T-cell (primary cell): ENCODE measurements around the gene SH3RF3. TPM values are rescaled to one million over a fixed set of nuclear protein-coding genes. Genes with fewer than 3 reads are reported as not detected.

Experiments
- ATAC-seq, 4 experiments: fragments of 200-7000 bp in 3 of 4; fragments of 150-1000 bp in 1 of 4; cut with Tn5 transposase; replicated peaks in 1 of 4; 1 replicate in 3 of 4; 2 replicates in 1 of 4; pipeline ENCODE4 v1.10.0; 2021; ENCODE audit warnings: moderate library complexity in 3 of 4, mild to moderate bottlenecking in 2 of 4, moderate number of reproducible peaks in 1 of 4
- CTCF ChIA-PET, 2 donors: fragments of 300-600 bp; sonication (Branson Sonifier 250); formaldehyde crosslinking; loops; one replicate each; lab custom pipeline; 2022; ENCODE audit warnings: antibody characterized with exemption in 2 of 2; lab: Charles Lee
- POLR2A ChIA-PET, 2 donors: fragments of 300-600 bp; sonication (Branson Sonifier 250); formaldehyde crosslinking; loops; one replicate each; lab custom pipeline; 2022; ENCODE audit warnings: antibody characterized with exemption in 2 of 2; lab: Charles Lee
- DNase-seq, 35 experiments: peaks; one replicate each; pipeline versions ENCODE4 v3.0.0 to v3.0.0-alpha.2; 2013 to 2023
- H3K27ac ChIP-seq: one replicate; pipeline ENCODE4 v1.5.1; 2013; ENCODE audit warnings: low read length
- H3K27me3 ChIP-seq, 2 experiments: replicated peaks in 1 of 2; 1 replicate in 1 of 2; 2 replicates in 1 of 2; pipeline versions ENCODE4 v1.6.1 to v1.7.0; 2013; ENCODE audit warnings: low read length in 1 of 2, mixed read lengths in 1 of 2; ENCODE audit not compliant: control insufficient read depth in 2 of 2, insufficient read depth in 2 of 2; ENCODE audit errors: extremely low read depth in 1 of 2
- H3K36me3 ChIP-seq, 2 donors: 1 replicate in 1 of 2; 2 replicates in 1 of 2; pipeline versions ENCODE4 v1.6.1 to v1.7.0; 2013; ENCODE audit warnings: low read length in 1 of 2; ENCODE audit not compliant: control insufficient read depth in 2 of 2, insufficient read depth in 1 of 2; ENCODE audit errors: extremely low read depth in 1 of 2
- H3K4me1 ChIP-seq, 2 experiments: 1 replicate in 1 of 2; 2 replicates in 1 of 2; pipeline versions ENCODE4 v1.6.1 to v1.7.0; 2013; ENCODE audit warnings: low read length in 2 of 2, mixed read lengths in 1 of 2; ENCODE audit not compliant: insufficient read depth in 2 of 2, control insufficient read depth in 1 of 2; ENCODE audit errors: extremely low read depth in 1 of 2
- H3K4me3 ChIP-seq, 2 donors: 1 replicate in 1 of 2; 2 replicates in 1 of 2; pipeline versions ENCODE4 v1.5.1 to v1.7.0; 2013; ENCODE audit warnings: mild to moderate bottlenecking in 2 of 2, low read length in 1 of 2, moderate library complexity in 1 of 2; ENCODE audit not compliant: control insufficient read depth in 1 of 2; ENCODE audit errors: extremely low read depth in 1 of 2
- H3K9me3 ChIP-seq: 2 replicates; pipeline ENCODE4 v1.7.0; 2013
- H3K27ac Mint-ChIP-seq, 2 donors: one replicate each; pipeline ENCODE4 v1.8.0; 2020 to 2021; ENCODE audit warnings: mild to moderate bottlenecking in 2 of 2, mixed read lengths in 2 of 2
- H3K27me3 Mint-ChIP-seq, 2 donors: one replicate each; pipeline ENCODE4 v1.8.0; 2021 to 2022; ENCODE audit warnings: mixed read lengths in 2 of 2
- H3K36me3 Mint-ChIP-seq: one replicate; pipeline ENCODE4 v1.8.0; 2021; ENCODE audit warnings: mixed read lengths
- H3K4me1 Mint-ChIP-seq, 3 donors: one replicate each; pipeline ENCODE4 v1.8.0; 2020 to 2022; ENCODE audit warnings: mixed read lengths in 3 of 3, mild to moderate bottlenecking in 1 of 3
- H3K4me3 Mint-ChIP-seq, 3 donors: one replicate each; pipeline ENCODE4 v1.8.0; 2020 to 2022; ENCODE audit warnings: mild to moderate bottlenecking in 3 of 3, mixed read lengths in 3 of 3, moderate library complexity in 3 of 3
- H3K9me3 Mint-ChIP-seq, 3 donors: one replicate each; pipeline ENCODE4 v1.8.0; 2020 to 2022; ENCODE audit warnings: mixed read lengths in 3 of 3
- WGBS: methylation state at CpG from one replicate; pipeline ENCODE4 v1.1.5; 2013; ENCODE audit warnings: missing lambda C conversion rate; ENCODE audit not compliant: insufficient coverage; 5-methylcytosine and 5-hydroxymethylcytosine counted together
- total RNA-seq, 35 experiments: library from RNA in 6 of 35; stranded (reverse) in 6 of 35; fragments of 120-200 nt in 1 of 35; gene quantifications; one replicate each; pipeline versions ENCODE4 v1.2.1 to v1.2.4 and lab custom pipeline; 2013 to 2026

SH3RF3 gene
- total RNA-seq, 5 donors from 2014 or later (not counting 1 experiment from before 2014, with no cell fraction given): 1.8 to 4.6 (median 3.6) TPM

DNA sequence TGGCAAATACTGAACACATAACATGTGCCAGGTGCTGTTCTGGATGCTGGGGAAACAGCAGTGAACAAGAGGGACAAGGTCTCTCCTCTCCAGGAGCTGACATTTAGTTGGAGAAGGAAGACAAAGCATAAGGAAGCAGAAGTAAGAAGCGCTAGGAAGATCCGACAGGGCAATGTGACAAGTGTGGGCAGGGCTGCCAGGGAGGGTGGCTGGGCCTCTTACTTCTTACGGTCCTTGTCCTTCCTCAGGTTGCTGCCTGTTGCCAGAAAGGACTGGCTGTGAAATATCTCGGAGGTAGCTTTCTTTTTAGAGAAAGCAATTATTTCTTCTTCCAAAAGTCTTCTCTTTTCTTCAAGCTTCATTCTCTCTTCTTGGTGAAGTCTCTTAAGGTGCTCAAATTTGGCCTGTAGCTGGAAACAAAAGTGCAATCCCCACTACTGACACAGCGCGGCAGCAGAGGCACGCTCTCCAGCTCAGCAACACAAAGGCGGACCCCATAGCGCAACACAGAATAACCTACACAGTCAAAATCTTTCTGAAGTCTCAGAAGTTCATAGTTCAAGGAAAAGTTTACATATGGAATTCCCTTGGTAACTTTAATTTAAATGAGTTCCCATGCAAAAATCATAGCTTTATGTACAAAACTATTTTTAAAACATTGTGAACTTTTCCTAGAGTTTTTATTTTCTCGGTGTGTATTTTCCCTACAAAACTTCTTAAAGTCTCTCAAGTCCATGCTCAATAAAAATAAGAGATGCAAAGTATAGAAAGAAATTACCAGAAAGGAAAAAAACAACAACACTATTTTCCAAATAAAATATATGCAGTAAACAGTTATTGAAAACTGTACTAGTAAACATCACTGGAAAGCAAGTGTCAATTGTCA is 417.1 kb downstream of the SH3RF3 start:
- Histone ChIP-seq H3K27me3 (peaks cover 0 to 2% of the 10 kb centered on the region in 2 experiments), H3K4me3 (no peak overlapping the region), H3K9me3 (no peaks in the 10 kb centered on the region), H3K27ac (no peak overlapping the region), H3K36me3 (no peaks in the 10 kb centered on the region), H3K4me1 (no peaks in the 10 kb centered on the region)
- ChIA-PET CTCF (interaction anchor here (0.6 to 1.8 kb wide), 12 partner anchors 10 to 1096 kb away, joined by 3 to 9 read pairs (median 4); no protein-coding TSS in a partner anchor), POLR2A (interaction anchor here in 1 of 2 donors (0.5 kb wide), 1 partner anchor 33 kb away, joined by 7 read pairs; no protein-coding TSS in a partner anchor)
- no peak overlapping the region for H3K27ac Mint-ChIP-seq
- no peaks in the 10 kb centered on the region for H3K9me3 Mint-ChIP-seq
- ATAC-seq (peak; percentile 65 to 90 (median 75)), DNase-seq (peak in 33 of 35 experiments; percentile 9 to 68 (median 41))
- no peaks in the 10 kb centered on the region for H3K4me1 Mint-ChIP-seq
- H3K4me3 Mint-ChIP-seq: no peak overlapping the region
- H3K27me3 Mint-ChIP-seq: peaks cover 0 to 1% of the 10 kb centered on the region in 2 donors
- 94% methylated on average over 2 of the region's 10 CpGs for WGBS
- no peaks in the 10 kb centered on the region for H3K36me3 Mint-ChIP-seq

DNA sequence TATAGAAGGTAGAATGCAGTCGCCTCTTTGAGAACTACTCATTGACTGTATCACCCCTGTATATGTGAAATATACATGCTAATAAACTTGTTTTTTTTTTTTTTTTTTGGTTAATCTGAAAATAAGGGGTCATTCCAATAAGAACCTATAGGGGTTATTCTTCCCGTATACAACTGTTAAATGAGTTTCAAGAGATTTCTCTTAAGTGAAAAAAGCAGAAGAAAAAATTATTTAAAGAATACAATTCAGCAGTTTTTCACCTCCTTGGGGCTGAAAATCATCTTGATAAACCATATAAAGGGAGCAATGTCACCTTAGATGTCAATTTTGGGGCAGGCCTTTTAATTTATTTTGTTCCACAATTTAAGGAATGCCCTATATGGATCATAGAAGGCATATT is 418.3 kb downstream of the SH3RF3 start:
- H3K9me3 ChIP-seq: no peaks in the 10 kb centered on the region
- Mint-ChIP-seq H3K27ac (no peak overlapping the region), H3K4me3 (no peak overlapping the region), H3K4me1 (no peaks in the 10 kb centered on the region), H3K9me3 (no peaks in the 10 kb centered on the region), H3K27me3 (peaks cover 0 to 1% of the 10 kb centered on the region in 2 donors), H3K36me3 (no peaks in the 10 kb centered on the region)
- WGBS: no CpG with 5 or more reads among the region's 2 CpGs
- H3K4me3 ChIP-seq: no peak overlapping the region
- CTCF ChIA-PET: interaction anchor here in 1 of 2 donors (0.6 to 1.0 kb wide), 3 partner anchors 22 to 1099 kb away, joined by 3 read pairs; no protein-coding TSS in a partner anchor
- no peaks in the 10 kb centered on the region for H3K36me3 ChIP-seq
- POLR2A ChIA-PET: no interaction called here
- no peak overlapping the region for H3K27ac ChIP-seq
- H3K4me1 ChIP-seq: no peaks in the 10 kb centered on the region
- ATAC-seq (no peak), DNase-seq (no peak)
- H3K27me3 ChIP-seq: no peaks in the 10 kb centered on the region

DNA sequence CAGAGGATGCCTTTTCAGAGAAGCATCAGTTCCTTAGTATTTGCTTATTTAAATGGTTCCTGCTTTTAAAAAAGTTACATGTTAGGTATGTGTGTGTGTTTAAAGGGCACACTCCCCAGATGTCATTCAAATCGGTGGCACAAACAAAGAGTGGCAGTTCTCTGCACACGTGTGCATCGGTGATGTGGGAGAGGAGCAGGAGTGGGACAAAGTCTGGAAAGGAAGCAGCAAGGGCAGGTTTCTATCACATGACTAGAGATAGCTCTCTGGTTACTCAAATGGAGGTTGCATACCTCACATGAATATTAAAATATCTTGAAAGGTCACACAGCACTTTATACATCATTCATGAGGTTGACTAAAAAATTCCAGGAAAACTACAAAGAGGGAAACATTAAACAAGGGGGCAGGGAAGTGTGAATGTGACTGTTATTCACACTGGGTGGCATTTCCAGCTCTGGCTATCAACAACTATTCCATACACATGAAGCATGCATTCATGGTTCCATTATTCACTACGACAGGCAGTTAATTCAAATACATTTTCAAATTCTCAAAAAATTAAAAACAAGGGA is 420.1 kb downstream of the SH3RF3 start:
- H3K9me3 Mint-ChIP-seq: no peaks in the 10 kb centered on the region
- ChIA-PET POLR2A (no interaction called here), CTCF (interaction anchor here in 1 of 2 donors (0.6 kb wide), 2 partner anchors 37 to 66 kb away, joined by 3 to 5 read pairs; no protein-coding TSS in a partner anchor)
- no peak overlapping the region for H3K4me3 Mint-ChIP-seq
- H3K36me3 Mint-ChIP-seq: no peaks in the 10 kb centered on the region
- Histone ChIP-seq H3K27me3 (no peaks in the 10 kb centered on the region), H3K4me3 (no peak overlapping the region), H3K36me3 (no peaks in the 10 kb centered on the region), H3K9me3 (no peaks in the 10 kb centered on the region), H3K4me1 (no peaks in the 10 kb centered on the region), H3K27ac (no peak overlapping the region)
- peaks cover 0 to 1% of the 10 kb centered on the region in 2 donors for H3K27me3 Mint-ChIP-seq
- 93% methylated on average over 4 of the region's 4 CpGs for WGBS
- no peak for ATAC-seq
- no peak overlapping the region for H3K27ac Mint-ChIP-seq
- no peak for DNase-seq
- no peaks in the 10 kb centered on the region for H3K4me1 Mint-ChIP-seq

Other genes with a start within 250 kb of the SH3RF3 start
- 10 to 100 TPM in 1 of 5 donors, 1 to 10 TPM in 4; 5.2 to 15.6 (median 7.4) TPM for gene EDAR, start 140.0 kb upstream of the SH3RF3 start, total RNA-seq